ENCODE data around the gene OR5B2.
"Not testable (repeated sequence)": the region's sequence is repeated elsewhere in the genome, so short reads cannot be mapped to it uniquely, and the experiment has no call there.

OR5B2 gene

DNA sequence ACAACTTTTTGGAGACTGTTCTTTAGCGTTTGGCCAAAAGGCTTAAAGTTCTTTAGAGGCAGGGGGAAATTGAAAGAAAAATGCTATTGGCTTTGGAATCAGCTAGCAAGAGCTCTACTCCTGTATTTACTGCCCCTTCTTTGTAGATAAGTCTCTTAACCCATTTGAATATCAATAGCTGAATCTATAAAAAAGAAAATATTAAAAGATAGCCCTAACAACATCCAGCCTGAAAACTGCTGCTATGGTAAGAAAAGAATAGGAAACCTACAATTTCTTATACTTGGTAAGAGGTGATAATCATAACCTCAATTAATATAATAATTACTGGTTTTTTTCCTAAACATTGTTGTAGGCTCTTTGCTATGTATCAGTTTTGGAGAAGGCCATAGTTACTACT is 14.2 kb upstream of the OR5B2 start, which contains the start of gene OR5B12:
Gene OR5B12, minus strand, starts transcription at position 101 of the 400 bp plus-strand sequence. CDS start 2,085 bp downstream, outside the sequence.
- no peak for DNase-seq (ENCODE audit: low read depth)
- TF ChIP-seq, protein P1, sequence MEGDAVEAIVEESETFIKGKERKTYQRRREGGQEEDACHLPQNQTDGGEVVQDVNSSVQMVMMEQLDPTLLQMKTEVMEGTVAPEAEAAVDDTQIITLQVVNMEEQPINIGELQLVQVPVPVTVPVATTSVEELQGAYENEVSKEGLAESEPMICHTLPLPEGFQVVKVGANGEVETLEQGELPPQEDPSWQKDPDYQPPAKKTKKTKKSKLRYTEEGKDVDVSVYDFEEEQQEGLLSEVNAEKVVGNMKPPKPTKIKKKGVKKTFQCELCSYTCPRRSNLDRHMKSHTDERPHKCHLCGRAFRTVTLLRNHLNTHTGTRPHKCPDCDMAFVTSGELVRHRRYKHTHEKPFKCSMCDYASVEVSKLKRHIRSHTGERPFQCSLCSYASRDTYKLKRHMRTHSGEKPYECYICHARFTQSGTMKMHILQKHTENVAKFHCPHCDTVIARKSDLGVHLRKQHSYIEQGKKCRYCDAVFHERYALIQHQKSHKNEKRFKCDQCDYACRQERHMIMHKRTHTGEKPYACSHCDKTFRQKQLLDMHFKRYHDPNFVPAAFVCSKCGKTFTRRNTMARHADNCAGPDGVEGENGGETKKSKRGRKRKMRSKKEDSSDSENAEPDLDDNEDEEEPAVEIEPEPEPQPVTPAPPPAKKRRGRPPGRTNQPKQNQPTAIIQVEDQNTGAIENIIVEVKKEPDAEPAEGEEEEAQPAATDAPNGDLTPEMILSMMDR (IDR thresholded peaks at IDR 0.05; ENCODE audit: insufficient read depth, low read depth, low read length, missing control alignments): no peak
- no peak within 1 kb of the TSS for H3K4me3 ChIP-seq (ENCODE audit: low read depth, low read length)

- H3K4me3 ChIP-seq (ENCODE audit: low read depth, low read length): no peak overlapping the region
- DNase-seq (ENCODE audit: low read depth): no peak
- TF ChIP-seq, protein P1 (IDR thresholded peaks at IDR 0.05; ENCODE audit: insufficient read depth, low read depth, low read length, missing control alignments): no peak
These were observed 10.6 kb upstream of the OR5B2 start for GRCh38 chr11:58438486-58438885.

DNA sequence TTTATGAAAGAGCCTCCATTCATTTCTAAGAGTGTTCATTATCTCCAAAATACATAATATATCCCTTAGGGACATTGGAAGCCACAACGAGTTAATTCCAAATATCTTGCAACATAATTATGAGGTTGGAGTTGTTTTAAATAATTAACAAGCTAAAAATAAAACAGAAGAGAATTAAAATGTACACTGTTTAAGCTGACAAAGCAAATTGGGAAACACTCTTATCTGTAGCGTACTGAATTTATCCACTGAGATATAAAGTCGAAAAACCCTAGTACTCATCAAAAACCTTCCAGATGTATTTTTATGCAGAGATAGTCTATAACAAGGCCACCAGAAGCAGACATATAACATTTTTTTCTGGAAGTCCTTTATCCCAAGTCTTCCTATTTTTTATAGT is 6.3 kb upstream of the OR5B2 start:
- no peak overlapping the region for H3K4me3 ChIP-seq (ENCODE audit: low read depth, low read length)
- DNase-seq (ENCODE audit: low read depth): no peak
- TF ChIP-seq, protein P1 (IDR thresholded peaks at IDR 0.05; ENCODE audit: insufficient read depth, low read depth, low read length, missing control alignments): no peak

DNA sequence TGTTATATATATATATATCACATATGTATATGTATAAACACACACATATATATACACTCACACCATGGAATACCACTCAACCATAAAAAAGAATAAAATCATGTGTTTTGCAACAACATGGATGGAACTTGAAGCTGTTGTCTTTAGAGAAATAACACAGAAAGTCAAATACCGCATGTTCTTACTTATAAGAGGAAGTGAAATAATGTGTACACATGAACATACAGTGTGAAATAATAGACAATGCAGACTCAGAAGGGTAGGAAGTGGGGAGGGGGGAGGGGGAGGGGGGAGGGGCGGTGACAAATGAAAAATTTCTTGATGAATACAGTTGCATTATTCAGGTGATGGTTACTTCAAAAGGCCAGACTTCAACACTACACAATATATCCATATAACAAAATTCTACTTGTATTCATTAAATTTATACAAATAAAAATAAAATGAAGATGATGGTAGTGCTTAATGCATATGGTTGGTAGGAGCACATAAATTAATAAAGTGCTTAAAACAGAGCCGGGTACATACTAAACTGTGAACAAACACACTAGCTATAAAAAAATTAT is 5.8 kb upstream of the OR5B2 start:
- DNase-seq (ENCODE audit: low read depth): peak; percentile 0
- no peak overlapping the region for H3K4me3 ChIP-seq (ENCODE audit: low read depth, low read length)
- TF ChIP-seq, protein P1 (IDR thresholded peaks at IDR 0.05; ENCODE audit: insufficient read depth, low read depth, low read length, missing control alignments): no peak

DNA sequence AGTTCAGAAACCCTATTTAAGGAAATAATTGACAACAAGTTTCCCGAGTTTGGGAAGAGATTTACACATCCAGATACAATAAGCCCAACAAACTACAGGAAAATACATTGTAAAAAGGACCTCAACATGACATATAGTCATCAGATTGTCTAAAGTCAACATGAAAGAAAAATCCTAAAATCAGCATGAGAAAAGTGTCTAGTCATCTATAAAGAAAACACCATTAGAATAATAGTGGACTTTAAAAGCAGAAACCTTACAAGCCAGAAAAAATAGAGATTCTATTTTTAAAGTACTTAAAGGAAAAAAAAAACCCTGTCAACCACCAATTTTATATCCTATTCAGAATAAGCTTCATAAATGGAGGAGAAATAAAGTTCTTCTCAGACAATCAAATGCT is 1.4 kb upstream of the OR5B2 start:
- DNase-seq (ENCODE audit: low read depth): no peak
- H3K4me3 ChIP-seq (ENCODE audit: low read depth, low read length): no peak overlapping the region
- TF ChIP-seq, protein P1 (IDR thresholded peaks at IDR 0.05; ENCODE audit: insufficient read depth, low read depth, low read length, missing control alignments): no peak

GRCh38 chr11:58406774-58407173 is 21.1 kb downstream of the OR5B2 start, which contains the start of gene OR5B3:
OR5B3 (minus strand) TSS chr11:58406874; CDS start chr11:58403409, 3,465 bp downstream.
- no peak for DNase-seq (ENCODE audit: low read depth)
- no peak within 1 kb of the TSS for H3K4me3 ChIP-seq (ENCODE audit: low read depth, low read length)
- TF ChIP-seq, protein P1 (IDR thresholded peaks at IDR 0.05; ENCODE audit: insufficient read depth, low read depth, low read length, missing control alignments): no peak

- DNase-seq (ENCODE audit: low read depth); H3K4me3 ChIP-seq (ENCODE audit: low read depth, low read length): not testable (repeated sequence)
These were observed 28.3 kb downstream of the OR5B2 start for GRCh38 chr11:58399622-58400021.

All from GM12865 (cell line).